Esophagus squamous epithelium (tissue), 5 donors: ENCODE measurements around the gene HPCAL4. TPM values are rescaled to one million over a fixed set of nuclear protein-coding genes. Genes with fewer than 3 reads are reported as not detected.

Experiments used
- DNase-seq: peaks from one replicate; lab custom pipeline; 2025; lab: John Stamatoyannopoulos, UW
- H3K27ac ChIP-seq, 4 donors: fragments of 200-600 bp; sonication (generic); one replicate each; pipeline ENCODE4 v1.5.1; 2016 to 2019; ENCODE audit warnings: mild to moderate bottlenecking in 1 of 4
- H3K27me3 ChIP-seq, 4 donors: fragments of 200-600 bp; sonication (generic); 1 replicate in 3 of 4; 2 replicates in 1 of 4; pipeline versions ENCODE4 v1.5.1 to v1.6.0; 2017 to 2021; ENCODE audit warnings: antibody characterized with exemption in 1 of 4
- H3K36me3 ChIP-seq, 3 donors: fragments of 200-600 bp; sonication (generic); one replicate each; pipeline ENCODE4 v1.5.1; 2016 to 2019
- H3K4me1 ChIP-seq, 3 donors: fragments of 200-600 bp; sonication (generic); one replicate each; pipeline ENCODE4 v1.5.1; 2017 to 2019
- H3K4me3 ChIP-seq, 4 donors: fragments of 200-600 bp; sonication (generic); 1 replicate in 3 of 4; 2 replicates in 1 of 4; pipeline ENCODE4 v1.5.1; 2016 to 2019; ENCODE audit warnings: mild to moderate bottlenecking in 2 of 4, moderate library complexity in 1 of 4
- H3K9me3 ChIP-seq, 3 donors: fragments of 200-600 bp; sonication (generic); one replicate each; pipeline ENCODE4 v1.5.1; 2016 to 2019
- CTCF ChIP-seq, 6 experiments: fragments of 450-650 bp in 4 of 6; fragments of 200-600 bp in 2 of 6; sonication (generic) in 2 of 6; IDR thresholded peaks; one replicate each; pipeline ENCODE4 v1.5.1; 2016 to 2019; ENCODE audit warnings: antibody characterized with exemption in 6 of 6, mild to moderate bottlenecking in 4 of 6, moderate library complexity in 4 of 6
- POLR2A ChIP-seq, 4 donors: fragments of 450-650 bp; IDR thresholded peaks; one replicate each; pipeline ENCODE4 v1.6.1; 2017; ENCODE audit warnings: antibody characterized with exemption in 4 of 4, mild to moderate bottlenecking in 4 of 4, moderate library complexity in 3 of 4
- WGBS, 2 donors: methylation state at CpG; one replicate each; pipeline ENCODE4 v1.1.5; 2018; 5-methylcytosine and 5-hydroxymethylcytosine counted together
- intact Hi-C: fragments of 100-400 bp; cut with DNase I; formaldehyde crosslinking; loops from one replicate; pipeline ENCODE4 v1.15.0; 2022
- total RNA-seq, 4 donors: library from RNA; depleted of rRNA; stranded (reverse); fragments of >200 nt; gene quantifications; one replicate each; pipeline ENCODE4 v1.1.0, GENCODE V29; 2016
- donor health status: DM: yes; HTN: yes; CAD: no.

Gene HPCAL4
- total RNA-seq, 4 donors from 2014 or later: 0.19 to 0.41 TPM; not detected in 2

GRCh38 chr1:39727221-39727931, 36.1 kb upstream of the HPCAL4 start:
- Histone ChIP-seq H3K4me1 (no peaks in the 10 kb centered on the region), H3K36me3 (no peaks in the 10 kb centered on the region), H3K9me3 (no peaks in the 10 kb centered on the region), H3K27ac (no peak overlapping the region), H3K4me3 (no peak overlapping the region), H3K27me3 (peaks cover 0 to 76% (median 6%) of the 10 kb centered on the region in 4 donors)
- intact Hi-C loops: loop anchor here (10.0 kb wide), 1 partner anchor 123 kb away; no protein-coding TSS in a partner anchor
- 17 to 40% methylated on average over 3 to 10 of the region's 10 CpGs for WGBS, 2 donors
- DNase-seq: no peak
- no peak for TF ChIP-seq CTCF (IDR thresholded peaks at IDR 0.05)
- TF ChIP-seq POLR2A (IDR thresholded peaks at IDR 0.05): no peak

- TF ChIP-seq CTCF (IDR thresholded peaks at IDR 0.05) (no peak), POLR2A (IDR thresholded peaks at IDR 0.05) (no peak)
Measured at GRCh38 chr1:39726600-39726999, 35.4 kb upstream of the HPCAL4 start.

GRCh38 chr1:39722495-39722894, 31.3 kb upstream of the HPCAL4 start:
- no peak for TF ChIP-seq POLR2A (IDR thresholded peaks at IDR 0.05)
- no peak for TF ChIP-seq CTCF (IDR thresholded peaks at IDR 0.05)
- DNase-seq: no peak
- no peak overlapping the region for H3K4me3 ChIP-seq
- H3K27ac ChIP-seq: no peak overlapping the region
- intact Hi-C loops: loop anchor here (5.0 to 10.0 kb wide), 2 partner anchors 70 to 118 kb away; no protein-coding TSS in a partner anchor
- H3K36me3 ChIP-seq: no peaks in the 10 kb centered on the region
- H3K9me3 ChIP-seq: no peaks in the 10 kb centered on the region
- peaks cover 0 to 56% (median 4%) of the 10 kb centered on the region in 4 donors for H3K27me3 ChIP-seq
- WGBS, 2 donors: 6 to 13% methylated on average over 2 of the region's 2 CpGs
- H3K4me1 ChIP-seq: no peaks in the 10 kb centered on the region

More at GRCh38 chr1:39726600-39726999, 35.4 kb upstream of the HPCAL4 start:
- H3K4me1 ChIP-seq: no peaks in the 10 kb centered on the region
- H3K27me3 ChIP-seq: peaks cover 0 to 76% (median 6%) of the 10 kb centered on the region in 4 donors
- no peak overlapping the region for H3K4me3 ChIP-seq
- intact Hi-C loops: loop anchor here (10.0 kb wide), 1 partner anchor 122 kb away; no protein-coding TSS in a partner anchor
- no peaks in the 10 kb centered on the region for H3K9me3 ChIP-seq
- no peaks in the 10 kb centered on the region for H3K36me3 ChIP-seq
- no peak overlapping the region for H3K27ac ChIP-seq
- no peak for DNase-seq
- WGBS, 2 donors: 86 to 93% methylated on average over 3 of the region's 3 CpGs

GRCh38 chr1:39721664-39722063, 30.4 kb upstream of the HPCAL4 start:
- Histone ChIP-seq H3K4me1 (no peaks in the 10 kb centered on the region), H3K9me3 (no peaks in the 10 kb centered on the region), H3K4me3 (no peak overlapping the region), H3K27ac (no peak overlapping the region), H3K36me3 (no peaks in the 10 kb centered on the region), H3K27me3 (peaks cover 0 to 58% (median 2%) of the 10 kb centered on the region in 4 donors)
- DNase-seq: no peak
- intact Hi-C loops: loop anchor here (5.0 to 10.0 kb wide), 2 partner anchors 69 to 117 kb away; no protein-coding TSS in a partner anchor
- no peak for TF ChIP-seq POLR2A (IDR thresholded peaks at IDR 0.05)
- no peak for TF ChIP-seq CTCF (IDR thresholded peaks at IDR 0.05)
